OCI-LY1 (cell line): Measurements from ENCODE around the gene SSH3.

Experiments used
- EZH2 ChIP-seq: fragments of 200-600 bp; sonication (generic), shearing (Covaris generic); IDR thresholded peaks from 2 replicates; pipeline ENCODE4 v1.8.0; 2017; ENCODE audit warnings: borderline replicate concordance, mixed run types, mild to moderate bottlenecking, antibody characterized with exemption, low read length, moderate library complexity, mixed read lengths
- TF ChIP-seq, protein P1 (sequence below): fragments of 200-600 bp; sonication (generic), shearing (Covaris generic); IDR thresholded peaks from 2 replicates; pipeline ENCODE4 v1.5.1; 2017; ENCODE audit warnings: mild to moderate bottlenecking, antibody characterized with exemption, low read length, moderate library complexity, mixed read lengths

DNA sequence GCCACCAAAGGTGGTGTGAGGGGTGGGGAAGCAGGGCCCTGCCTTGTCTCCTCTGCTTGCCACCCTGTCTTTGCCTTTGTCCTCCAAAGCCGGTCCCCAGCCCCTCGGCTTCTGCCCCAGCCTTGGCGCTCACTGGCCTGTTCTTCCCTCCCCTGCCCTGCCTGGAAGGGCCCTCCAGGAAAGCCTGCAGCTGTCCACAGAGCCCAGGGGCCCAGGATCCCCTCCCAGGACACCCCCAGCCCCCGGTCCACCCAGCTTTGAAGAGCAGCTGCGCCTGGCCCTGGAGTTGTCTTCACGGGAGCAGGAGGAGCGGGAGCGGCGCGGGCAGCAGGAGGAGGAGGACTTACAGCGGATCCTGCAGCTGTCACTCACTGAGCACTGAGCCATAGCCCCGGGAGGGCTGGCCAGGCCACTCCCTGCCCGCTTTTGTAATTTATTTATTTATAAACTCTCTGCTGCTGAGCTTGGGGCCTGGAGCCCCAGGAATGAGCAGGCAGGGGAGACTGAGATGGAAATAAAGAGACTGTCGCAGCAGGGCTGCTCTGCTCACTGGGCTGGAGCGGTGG lies 1.3 kb upstream of the SSH3 start:
- no peak for TF ChIP-seq EZH2
- TF ChIP-seq, protein P1, sequence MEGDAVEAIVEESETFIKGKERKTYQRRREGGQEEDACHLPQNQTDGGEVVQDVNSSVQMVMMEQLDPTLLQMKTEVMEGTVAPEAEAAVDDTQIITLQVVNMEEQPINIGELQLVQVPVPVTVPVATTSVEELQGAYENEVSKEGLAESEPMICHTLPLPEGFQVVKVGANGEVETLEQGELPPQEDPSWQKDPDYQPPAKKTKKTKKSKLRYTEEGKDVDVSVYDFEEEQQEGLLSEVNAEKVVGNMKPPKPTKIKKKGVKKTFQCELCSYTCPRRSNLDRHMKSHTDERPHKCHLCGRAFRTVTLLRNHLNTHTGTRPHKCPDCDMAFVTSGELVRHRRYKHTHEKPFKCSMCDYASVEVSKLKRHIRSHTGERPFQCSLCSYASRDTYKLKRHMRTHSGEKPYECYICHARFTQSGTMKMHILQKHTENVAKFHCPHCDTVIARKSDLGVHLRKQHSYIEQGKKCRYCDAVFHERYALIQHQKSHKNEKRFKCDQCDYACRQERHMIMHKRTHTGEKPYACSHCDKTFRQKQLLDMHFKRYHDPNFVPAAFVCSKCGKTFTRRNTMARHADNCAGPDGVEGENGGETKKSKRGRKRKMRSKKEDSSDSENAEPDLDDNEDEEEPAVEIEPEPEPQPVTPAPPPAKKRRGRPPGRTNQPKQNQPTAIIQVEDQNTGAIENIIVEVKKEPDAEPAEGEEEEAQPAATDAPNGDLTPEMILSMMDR, result no peak
